GM12878 (cell line): ENCODE data around the gene GALNS. TPM values are rescaled to one million over a fixed set of nuclear protein-coding genes. Genes with fewer than 3 reads are reported as not detected.

Source experiments
- ASH2L ChIP-seq: fragments of 300-600, 200-600 bp; sonication (generic); IDR thresholded peaks from 2 replicates; pipeline ENCODE4 v1.6.1; 2017; ENCODE audit warnings: low read depth, mild to moderate bottlenecking, borderline replicate concordance
- CREB1 ChIP-seq: IDR thresholded peaks from 2 replicates; pipeline ENCODE4 v1.6.1; 2012; ENCODE audit warnings: low read depth, mild to moderate bottlenecking, inconsistent platforms
- ESRRA ChIP-seq: IDR thresholded peaks from 2 replicates; pipeline ENCODE4 v1.6.1; 2012; ENCODE audit warnings: mild to moderate bottlenecking, low read length, improper control_type of control experiment
- POLR2AphosphoS2 ChIP-seq: IDR thresholded peaks from 2 replicates; pipeline ENCODE4 v1.6.1; 2011; ENCODE audit warnings: low read depth, mild to moderate bottlenecking, low read length, improper control_type of control experiment, moderate library complexity
- SREBF1 ChIP-seq: IDR thresholded peaks from 2 replicates; pipeline ENCODE4 v1.6.1; 2012; ENCODE audit warnings: mild to moderate bottlenecking, low read length
- ZBED1 ChIP-seq: IDR thresholded peaks from 2 replicates; pipeline ENCODE4 v1.6.1; 2016; ENCODE audit warnings: borderline replicate concordance
- ZNF274 ChIP-seq: IDR thresholded peaks from one replicate; pipeline ENCODE4 v1.8.0; 2011; ENCODE audit not compliant: insufficient read length, insufficient read depth
- ZSCAN29 ChIP-seq: fragments of 450-650 bp; IDR thresholded peaks from 2 replicates; pipeline ENCODE4 v1.6.1; 2017; ENCODE audit warnings: mild to moderate bottlenecking, moderate library complexity
- polyA plus RNA-seq, 11 experiments: library from polyadenylated mRNA; depleted of rRNA in 4 of 11; unstranded in 6 of 11; stranded (reverse) in 5 of 11; fragments of >200 nt; fragmentation: Nextera tagmentation in 4 of 11; fragmentation: Illumina TruSeq in 1 of 11; extraction: Ambion mirVana in 4 of 11; extraction: Trizol in 1 of 11; gene quantifications; 1 replicate in 1 of 11; 2 replicates in 10 of 11; pipeline versions ENCODE4 v1.2.1 to v1.2.3, GENCODE V29; 2011 to 2016; ENCODE audit warnings: inconsistent platforms in 2 of 11, missing spikeins in 2 of 11, low read depth in 1 of 11
- total RNA-seq, 4 experiments: library from RNA; depleted of rRNA in 3 of 4; stranded (reverse); fragments of >200 nt in 3 of 4; fragmentation: Illumina TruSeq in 1 of 4; extraction: Trizol in 1 of 4; gene quantifications; 2 replicates each; pipeline versions ENCODE4 v1.2.1 to v1.2.3, GENCODE V29; 2013 to 2021
- TF ChIP-seq, protein P1 (sequence below): fragments of 450-650 bp; formaldehyde crosslinking; IDR thresholded peaks from 2 replicates; pipeline ENCODE4 v1.5.0; 2022; ENCODE audit warnings: mild to moderate bottlenecking, missing genetic modification characterization
- TF ChIP-seq, protein P2 (sequence below): fragments of 150-350 bp; IDR thresholded peaks from 2 replicates; pipeline ENCODE4 v1.6.1; 2016; ENCODE audit warnings: low read depth, low read length
- TF ChIP-seq, protein P3 (sequence below): IDR thresholded peaks from 2 replicates; pipeline ENCODE4 v1.6.1; 2011; ENCODE audit warnings: borderline replicate concordance, low read depth, mild to moderate bottlenecking, moderate library complexity, low read length; ENCODE audit not compliant: insufficient read depth, poor library complexity, severe bottlenecking
- TF ChIP-seq, protein P4 (sequence below): fragments of 450-650 bp; formaldehyde crosslinking; IDR thresholded peaks from 2 replicates; pipeline ENCODE4 v1.4.0; 2020; ENCODE audit warnings: mild to moderate bottlenecking, moderate library complexity

Gene GALNS
- total and polyA plus RNA-seq, 10 of the 15 experiments (the other 5 are each of a cell fraction or from before 2014, with no cell fraction given) = 0.37 to 12.4 (median 5.3) TPM

DNA sequence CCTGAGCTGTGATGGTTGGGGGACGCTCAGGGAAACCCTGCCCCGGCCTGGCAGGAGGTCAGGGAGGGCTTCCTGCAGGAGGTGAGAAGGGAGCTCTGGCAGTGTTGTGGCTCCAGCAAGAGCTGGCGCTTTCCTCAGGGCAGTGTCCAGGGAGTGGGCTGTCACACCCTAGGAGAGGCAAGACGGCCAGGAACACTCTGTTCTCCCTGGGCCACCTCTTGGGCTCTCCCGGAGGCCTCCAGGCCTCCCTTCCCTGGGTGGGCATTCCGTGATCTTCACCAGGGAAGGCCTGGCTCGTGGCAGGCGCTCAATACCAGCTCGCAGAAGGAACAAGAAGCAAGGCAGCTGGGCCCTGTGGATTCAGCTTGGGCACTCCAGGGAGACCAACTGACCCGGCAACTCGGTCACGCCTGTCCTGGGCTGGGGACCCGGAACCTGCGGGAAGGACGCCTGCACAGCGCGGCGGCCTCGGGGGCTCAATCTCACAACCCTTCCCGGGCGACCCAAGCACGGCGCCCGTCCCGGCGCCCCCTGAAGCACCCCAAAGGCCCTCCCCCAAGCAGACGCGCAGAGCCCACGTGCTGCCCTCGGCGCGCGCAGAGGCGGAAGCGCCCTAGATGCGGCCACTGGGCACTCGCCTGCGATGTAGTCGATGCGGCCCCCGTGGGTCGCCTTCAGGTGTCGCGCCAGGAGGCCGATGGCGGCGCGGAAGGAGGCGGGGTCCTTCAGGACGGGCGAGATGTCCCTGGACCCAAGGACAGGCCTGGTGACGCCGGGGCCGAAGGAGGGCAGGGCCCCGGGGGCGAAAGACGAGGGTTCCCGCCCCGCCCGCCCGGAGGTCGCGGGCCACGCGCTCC lies 45.6 kb downstream of the GALNS start (continued):
- TF ChIP-seq POLR2AphosphoS2 (peak; percentile 89), ZNF274 (no peak), SREBF1 (no peak), ASH2L (no peak), ZSCAN29 (no peak), ZBED1 (peak; percentile 5; the same call in 1 of the 2 replicates), ESRRA (no peak), CREB1 (no peak)
- TF ChIP-seq, protein P1, sequence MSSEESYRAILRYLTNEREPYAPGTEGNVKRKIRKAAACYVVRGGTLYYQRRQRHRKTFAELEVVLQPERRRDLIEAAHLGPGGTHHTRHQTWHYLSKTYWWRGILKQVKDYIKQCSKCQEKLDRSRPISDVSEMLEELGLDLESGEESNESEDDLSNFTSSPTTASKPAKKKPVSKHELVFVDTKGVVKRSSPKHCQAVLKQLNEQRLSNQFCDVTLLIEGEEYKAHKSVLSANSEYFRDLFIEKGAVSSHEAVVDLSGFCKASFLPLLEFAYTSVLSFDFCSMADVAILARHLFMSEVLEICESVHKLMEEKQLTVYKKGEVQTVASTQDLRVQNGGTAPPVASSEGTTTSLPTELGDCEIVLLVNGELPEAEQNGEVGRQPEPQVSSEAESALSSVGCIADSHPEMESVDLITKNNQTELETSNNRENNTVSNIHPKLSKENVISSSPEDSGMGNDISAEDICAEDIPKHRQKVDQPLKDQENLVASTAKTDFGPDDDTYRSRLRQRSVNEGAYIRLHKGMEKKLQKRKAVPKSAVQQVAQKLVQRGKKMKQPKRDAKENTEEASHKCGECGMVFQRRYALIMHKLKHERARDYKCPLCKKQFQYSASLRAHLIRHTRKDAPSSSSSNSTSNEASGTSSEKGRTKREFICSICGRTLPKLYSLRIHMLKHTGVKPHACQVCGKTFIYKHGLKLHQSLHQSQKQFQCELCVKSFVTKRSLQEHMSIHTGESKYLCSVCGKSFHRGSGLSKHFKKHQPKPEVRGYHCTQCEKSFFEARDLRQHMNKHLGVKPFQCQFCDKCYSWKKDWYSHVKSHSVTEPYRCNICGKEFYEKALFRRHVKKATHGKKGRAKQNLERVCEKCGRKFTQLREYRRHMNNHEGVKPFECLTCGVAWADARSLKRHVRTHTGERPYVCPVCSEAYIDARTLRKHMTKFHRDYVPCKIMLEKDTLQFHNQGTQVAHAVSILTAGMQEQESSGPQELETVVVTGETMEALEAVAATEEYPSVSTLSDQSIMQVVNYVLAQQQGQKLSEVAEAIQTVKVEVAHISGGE (CRISPR knock-in tag) = no peak
- TF ChIP-seq, protein P2, sequence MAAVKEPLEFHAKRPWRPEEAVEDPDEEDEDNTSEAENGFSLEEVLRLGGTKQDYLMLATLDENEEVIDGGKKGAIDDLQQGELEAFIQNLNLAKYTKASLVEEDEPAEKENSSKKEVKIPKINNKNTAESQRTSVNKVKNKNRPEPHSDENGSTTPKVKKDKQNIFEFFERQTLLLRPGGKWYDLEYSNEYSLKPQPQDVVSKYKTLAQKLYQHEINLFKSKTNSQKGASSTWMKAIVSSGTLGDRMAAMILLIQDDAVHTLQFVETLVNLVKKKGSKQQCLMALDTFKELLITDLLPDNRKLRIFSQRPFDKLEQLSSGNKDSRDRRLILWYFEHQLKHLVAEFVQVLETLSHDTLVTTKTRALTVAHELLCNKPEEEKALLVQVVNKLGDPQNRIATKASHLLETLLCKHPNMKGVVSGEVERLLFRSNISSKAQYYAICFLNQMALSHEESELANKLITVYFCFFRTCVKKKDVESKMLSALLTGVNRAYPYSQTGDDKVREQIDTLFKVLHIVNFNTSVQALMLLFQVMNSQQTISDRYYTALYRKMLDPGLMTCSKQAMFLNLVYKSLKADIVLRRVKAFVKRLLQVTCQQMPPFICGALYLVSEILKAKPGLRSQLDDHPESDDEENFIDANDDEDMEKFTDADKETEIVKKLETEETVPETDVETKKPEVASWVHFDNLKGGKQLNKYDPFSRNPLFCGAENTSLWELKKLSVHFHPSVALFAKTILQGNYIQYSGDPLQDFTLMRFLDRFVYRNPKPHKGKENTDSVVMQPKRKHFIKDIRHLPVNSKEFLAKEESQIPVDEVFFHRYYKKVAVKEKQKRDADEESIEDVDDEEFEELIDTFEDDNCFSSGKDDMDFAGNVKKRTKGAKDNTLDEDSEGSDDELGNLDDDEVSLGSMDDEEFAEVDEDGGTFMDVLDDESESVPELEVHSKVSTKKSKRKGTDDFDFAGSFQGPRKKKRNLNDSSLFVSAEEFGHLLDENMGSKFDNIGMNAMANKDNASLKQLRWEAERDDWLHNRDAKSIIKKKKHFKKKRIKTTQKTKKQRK = no peak
- TF ChIP-seq, protein P3, sequence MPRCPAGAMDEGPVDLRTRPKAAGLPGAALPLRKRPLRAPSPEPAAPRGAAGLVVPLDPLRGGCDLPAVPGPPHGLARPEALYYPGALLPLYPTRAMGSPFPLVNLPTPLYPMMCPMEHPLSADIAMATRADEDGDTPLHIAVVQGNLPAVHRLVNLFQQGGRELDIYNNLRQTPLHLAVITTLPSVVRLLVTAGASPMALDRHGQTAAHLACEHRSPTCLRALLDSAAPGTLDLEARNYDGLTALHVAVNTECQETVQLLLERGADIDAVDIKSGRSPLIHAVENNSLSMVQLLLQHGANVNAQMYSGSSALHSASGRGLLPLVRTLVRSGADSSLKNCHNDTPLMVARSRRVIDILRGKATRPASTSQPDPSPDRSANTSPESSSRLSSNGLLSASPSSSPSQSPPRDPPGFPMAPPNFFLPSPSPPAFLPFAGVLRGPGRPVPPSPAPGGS = peak; percentile 1
- TF ChIP-seq, protein P4, sequence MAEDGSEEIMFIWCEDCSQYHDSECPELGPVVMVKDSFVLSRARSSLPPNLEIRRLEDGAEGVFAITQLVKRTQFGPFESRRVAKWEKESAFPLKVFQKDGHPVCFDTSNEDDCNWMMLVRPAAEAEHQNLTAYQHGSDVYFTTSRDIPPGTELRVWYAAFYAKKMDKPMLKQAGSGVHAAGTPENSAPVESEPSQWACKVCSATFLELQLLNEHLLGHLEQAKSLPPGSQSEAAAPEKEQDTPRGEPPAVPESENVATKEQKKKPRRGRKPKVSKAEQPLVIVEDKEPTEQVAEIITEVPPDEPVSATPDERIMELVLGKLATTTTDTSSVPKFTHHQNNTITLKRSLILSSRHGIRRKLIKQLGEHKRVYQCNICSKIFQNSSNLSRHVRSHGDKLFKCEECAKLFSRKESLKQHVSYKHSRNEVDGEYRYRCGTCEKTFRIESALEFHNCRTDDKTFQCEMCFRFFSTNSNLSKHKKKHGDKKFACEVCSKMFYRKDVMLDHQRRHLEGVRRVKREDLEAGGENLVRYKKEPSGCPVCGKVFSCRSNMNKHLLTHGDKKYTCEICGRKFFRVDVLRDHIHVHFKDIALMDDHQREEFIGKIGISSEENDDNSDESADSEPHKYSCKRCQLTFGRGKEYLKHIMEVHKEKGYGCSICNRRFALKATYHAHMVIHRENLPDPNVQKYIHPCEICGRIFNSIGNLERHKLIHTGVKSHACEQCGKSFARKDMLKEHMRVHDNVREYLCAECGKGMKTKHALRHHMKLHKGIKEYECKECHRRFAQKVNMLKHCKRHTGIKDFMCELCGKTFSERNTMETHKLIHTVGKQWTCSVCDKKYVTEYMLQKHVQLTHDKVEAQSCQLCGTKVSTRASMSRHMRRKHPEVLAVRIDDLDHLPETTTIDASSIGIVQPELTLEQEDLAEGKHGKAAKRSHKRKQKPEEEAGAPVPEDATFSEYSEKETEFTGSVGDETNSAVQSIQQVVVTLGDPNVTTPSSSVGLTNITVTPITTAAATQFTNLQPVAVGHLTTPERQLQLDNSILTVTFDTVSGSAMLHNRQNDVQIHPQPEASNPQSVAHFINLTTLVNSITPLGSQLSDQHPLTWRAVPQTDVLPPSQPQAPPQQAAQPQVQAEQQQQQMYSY (CRISPR knock-in tag) = no peak
